HL-60 (cell line): ENCODE measurements around the gene PTPRD.

Source experiments
- DNase-seq, 2 experiments: peaks; one replicate each; pipeline ENCODE4 v3.0.0-alpha.2; 2010 to 2020; ENCODE audit warnings: low read depth in 1 of 2, low spot score in 1 of 2
- H3K27ac ChIP-seq: fragments of 250-450 bp; sonication (Bioruptor Pico); replicated peaks from 2 replicates; pipeline ENCODE4 v1.5.1; 2020; ENCODE audit warnings: mild to moderate bottlenecking, moderate library complexity
- H3K27me3 ChIP-seq: fragments of 250-450 bp; sonication (Bioruptor Pico); 2 replicates; pipeline ENCODE4 v1.5.1; 2021; ENCODE audit warnings: mild to moderate bottlenecking, moderate library complexity; ENCODE audit not compliant: insufficient read depth, poor library complexity, severe bottlenecking
- H3K4me3 ChIP-seq: replicated peaks from 2 replicates; pipeline ENCODE4 v1.5.1; 2011; ENCODE audit warnings: mild to moderate bottlenecking, control low read depth, low read length; ENCODE audit not compliant: insufficient read depth
- CTCF ChIP-seq: IDR thresholded peaks from one replicate; pipeline ENCODE4 v1.5.1; 2011; ENCODE audit warnings: low read length, control low read depth, inconsistent platforms; ENCODE audit not compliant: insufficient read depth
- GABPA ChIP-seq: IDR thresholded peaks from 2 replicates; pipeline ENCODE4 v1.6.1; 2012; ENCODE audit warnings: low read depth
- POLR2AphosphoS5 ChIP-seq: IDR thresholded peaks from 2 replicates; pipeline ENCODE4 v1.6.1; 2012; ENCODE audit warnings: low read depth
- REST ChIP-seq: IDR thresholded peaks from 2 replicates; pipeline ENCODE4 v1.6.1; 2012; ENCODE audit warnings: low read depth; ENCODE audit not compliant: insufficient replicate concordance
- SPI1 ChIP-seq: IDR thresholded peaks from 2 replicates; pipeline ENCODE4 v1.6.1; 2012; ENCODE audit warnings: low read depth, mild to moderate bottlenecking, borderline replicate concordance

PTPRD gene

DNA sequence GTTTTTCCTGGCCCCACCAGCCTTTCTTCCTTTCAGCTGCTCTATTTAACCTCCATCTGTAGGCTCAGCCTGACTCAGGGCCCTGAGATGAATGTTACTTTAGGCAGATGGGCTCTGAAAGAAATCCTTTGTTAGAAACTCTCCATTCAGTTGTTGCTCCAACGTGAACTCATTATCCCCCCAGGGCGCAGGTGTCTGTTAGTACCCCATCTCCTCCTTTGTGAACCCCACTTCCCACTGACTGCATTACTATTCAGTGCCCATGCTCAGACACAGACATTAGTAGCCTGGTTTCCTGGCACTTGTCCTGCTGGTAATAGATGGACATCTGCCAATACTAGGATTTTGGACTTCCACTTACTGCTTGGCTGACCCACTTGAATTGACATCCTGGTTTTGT, 1271.6 kb downstream of the PTPRD start:
- DNase-seq = no peak
- TF ChIP-seq SPI1 (no peak), GABPA (no peak), CTCF (no peak), POLR2AphosphoS5 (no peak), REST (no peak)
- no peak overlapping the region for H3K4me3 ChIP-seq
- H3K27ac ChIP-seq = no peak overlapping the region
- no peaks in the 10 kb centered on the region for H3K27me3 ChIP-seq

DNA sequence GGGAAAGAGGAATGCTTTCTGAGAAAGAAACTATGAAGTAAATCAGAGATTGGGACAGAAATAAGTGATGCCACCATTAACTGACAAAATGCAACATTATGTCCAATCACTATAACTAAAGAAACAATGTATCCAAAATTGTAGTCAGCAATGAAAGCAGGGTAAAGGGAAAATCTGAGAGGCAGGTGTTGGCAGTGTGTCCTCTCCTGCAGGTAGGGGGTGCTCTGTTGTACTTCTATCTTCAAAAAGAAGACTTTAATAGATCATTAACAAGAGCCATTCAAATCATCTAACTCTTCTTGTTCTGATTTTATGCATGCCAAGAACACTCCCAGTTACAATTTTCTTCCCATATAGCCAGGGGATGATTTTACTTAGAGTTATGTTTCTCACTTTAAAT, 1275.7 kb downstream of the PTPRD start:
- H3K4me3 ChIP-seq = no peak overlapping the region
- H3K27ac ChIP-seq = no peak overlapping the region
- TF ChIP-seq POLR2AphosphoS5 (no peak), CTCF (no peak), SPI1 (no peak), REST (no peak), GABPA (no peak)
- no peaks in the 10 kb centered on the region for H3K27me3 ChIP-seq
- DNase-seq = no peak

GRCh38 chr9:9326749-9327148, 1286.1 kb downstream of the PTPRD start:
- no peak overlapping the region for H3K27ac ChIP-seq
- no peaks in the 10 kb centered on the region for H3K27me3 ChIP-seq
- H3K4me3 ChIP-seq = no peak overlapping the region
- TF ChIP-seq REST = no peak
- TF ChIP-seq SPI1 = no peak
- no peak for TF ChIP-seq GABPA
- no peak for TF ChIP-seq CTCF
- no peak for TF ChIP-seq POLR2AphosphoS5
- no peak for DNase-seq
